Measurements from ENCODE around the gene KMT2D.

- TF ChIP-seq, protein P1, sequence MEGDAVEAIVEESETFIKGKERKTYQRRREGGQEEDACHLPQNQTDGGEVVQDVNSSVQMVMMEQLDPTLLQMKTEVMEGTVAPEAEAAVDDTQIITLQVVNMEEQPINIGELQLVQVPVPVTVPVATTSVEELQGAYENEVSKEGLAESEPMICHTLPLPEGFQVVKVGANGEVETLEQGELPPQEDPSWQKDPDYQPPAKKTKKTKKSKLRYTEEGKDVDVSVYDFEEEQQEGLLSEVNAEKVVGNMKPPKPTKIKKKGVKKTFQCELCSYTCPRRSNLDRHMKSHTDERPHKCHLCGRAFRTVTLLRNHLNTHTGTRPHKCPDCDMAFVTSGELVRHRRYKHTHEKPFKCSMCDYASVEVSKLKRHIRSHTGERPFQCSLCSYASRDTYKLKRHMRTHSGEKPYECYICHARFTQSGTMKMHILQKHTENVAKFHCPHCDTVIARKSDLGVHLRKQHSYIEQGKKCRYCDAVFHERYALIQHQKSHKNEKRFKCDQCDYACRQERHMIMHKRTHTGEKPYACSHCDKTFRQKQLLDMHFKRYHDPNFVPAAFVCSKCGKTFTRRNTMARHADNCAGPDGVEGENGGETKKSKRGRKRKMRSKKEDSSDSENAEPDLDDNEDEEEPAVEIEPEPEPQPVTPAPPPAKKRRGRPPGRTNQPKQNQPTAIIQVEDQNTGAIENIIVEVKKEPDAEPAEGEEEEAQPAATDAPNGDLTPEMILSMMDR (IDR thresholded peaks at IDR 0.05): no peak
- no peak for TF ChIP-seq POLR2A (IDR thresholded peaks at IDR 0.05)
Measured at GRCh38 chr12:49019120-49019430, 41.5 kb downstream of the KMT2D start.

Data from testis (tissue), 2 donors.